ENCODE data around the gene PRSS53.

PRSS53 gene

GRCh38 chr16:31093132-31093703 lies 4.5 kb upstream of the PRSS53 start:
- Histone ChIP-seq H3K36me3 (ENCODE audit: control insufficient read depth, insufficient read depth, low read length) (peaks cover 16% of the 10 kb centered on the region), H3K9me3 (ENCODE audit: control insufficient read depth, low read length) (no peaks in the 10 kb centered on the region), H3K4me3 (ENCODE audit: insufficient read depth, low read depth, low read length, poor library complexity, severe bottlenecking) (no peak overlapping the region), H3K4me1 (ENCODE audit: control insufficient read depth, insufficient read depth, low read length, poor library complexity, severe bottlenecking) (peaks cover 8% of the 10 kb centered on the region), H3K27me3 (replicated peaks; ENCODE audit: control insufficient read depth, insufficient read depth, low read length, poor library complexity, severe bottlenecking) (no peaks in the 10 kb centered on the region), H3K27ac (ENCODE audit: insufficient read depth, low read length, poor library complexity, severe bottlenecking) (no peak overlapping the region)
- no peak for DNase-seq

GRCh38 chr16:31092330-31092729 lies 3.6 kb upstream of the PRSS53 start:
- Histone ChIP-seq H3K4me1 (ENCODE audit: control insufficient read depth, insufficient read depth, low read length, poor library complexity, severe bottlenecking) (peaks cover 8% of the 10 kb centered on the region), H3K4me3 (ENCODE audit: insufficient read depth, low read depth, low read length, poor library complexity, severe bottlenecking) (no peak overlapping the region), H3K9me3 (ENCODE audit: control insufficient read depth, low read length) (no peaks in the 10 kb centered on the region), H3K36me3 (ENCODE audit: control insufficient read depth, insufficient read depth, low read length) (peaks cover 16% of the 10 kb centered on the region), H3K27me3 (replicated peaks; ENCODE audit: control insufficient read depth, insufficient read depth, low read length, poor library complexity, severe bottlenecking) (no peaks in the 10 kb centered on the region), H3K27ac (ENCODE audit: insufficient read depth, low read length, poor library complexity, severe bottlenecking) (no peak overlapping the region)
- DNase-seq: no peak

- Histone ChIP-seq H3K9me3 (ENCODE audit: control insufficient read depth, low read length) (no peaks in the 10 kb centered on the region), H3K27ac (ENCODE audit: insufficient read depth, low read length, poor library complexity, severe bottlenecking) (no peak overlapping the region), H3K4me3 (ENCODE audit: insufficient read depth, low read depth, low read length, poor library complexity, severe bottlenecking) (no peak overlapping the region), H3K4me1 (ENCODE audit: control insufficient read depth, insufficient read depth, low read length, poor library complexity, severe bottlenecking) (peaks cover 8% of the 10 kb centered on the region), H3K36me3 (ENCODE audit: control insufficient read depth, insufficient read depth, low read length) (peaks cover 19% of the 10 kb centered on the region), H3K27me3 (replicated peaks; ENCODE audit: control insufficient read depth, insufficient read depth, low read length, poor library complexity, severe bottlenecking) (no peaks in the 10 kb centered on the region)
- no peak for DNase-seq
These were observed 1.8 kb upstream of the PRSS53 start for GRCh38 chr16:31090540-31090939.

- H3K27ac ChIP-seq (ENCODE audit: insufficient read depth, low read length, poor library complexity, severe bottlenecking): no peak overlapping the region
- H3K4me1 ChIP-seq (ENCODE audit: control insufficient read depth, insufficient read depth, low read length, poor library complexity, severe bottlenecking): peaks cover 8% of the 10 kb centered on the region
- H3K36me3 ChIP-seq (ENCODE audit: control insufficient read depth, insufficient read depth, low read length): peaks cover 22% of the 10 kb centered on the region
- no peaks in the 10 kb centered on the region for H3K9me3 ChIP-seq (ENCODE audit: control insufficient read depth, low read length)
- no peak overlapping the region for H3K4me3 ChIP-seq (ENCODE audit: insufficient read depth, low read depth, low read length, poor library complexity, severe bottlenecking)
- no peak for DNase-seq
- H3K27me3 ChIP-seq (replicated peaks; ENCODE audit: control insufficient read depth, insufficient read depth, low read length, poor library complexity, severe bottlenecking): no peaks in the 10 kb centered on the region
These were observed 456 bp upstream of the PRSS53 start for GRCh38 chr16:31089199-31089598.

GRCh38 chr16:31087971-31088370 lies 772 bp downstream of the PRSS53 start:
- H3K36me3 ChIP-seq (ENCODE audit: control insufficient read depth, insufficient read depth, low read length): peaks cover 26% of the 10 kb centered on the region
- no peaks in the 10 kb centered on the region for H3K9me3 ChIP-seq (ENCODE audit: control insufficient read depth, low read length)
- H3K27ac ChIP-seq (ENCODE audit: insufficient read depth, low read length, poor library complexity, severe bottlenecking): no peak overlapping the region
- no peaks in the 10 kb centered on the region for H3K4me1 ChIP-seq (ENCODE audit: control insufficient read depth, insufficient read depth, low read length, poor library complexity, severe bottlenecking)
- no peak overlapping the region for H3K4me3 ChIP-seq (ENCODE audit: insufficient read depth, low read depth, low read length, poor library complexity, severe bottlenecking)
- no peak for DNase-seq
- no peaks in the 10 kb centered on the region for H3K27me3 ChIP-seq (replicated peaks; ENCODE audit: control insufficient read depth, insufficient read depth, low read length, poor library complexity, severe bottlenecking)

- no peaks in the 10 kb centered on the region for H3K4me1 ChIP-seq (ENCODE audit: control insufficient read depth, insufficient read depth, low read length, poor library complexity, severe bottlenecking)
These were observed 1.3 kb downstream of the PRSS53 start for GRCh38 chr16:31087481-31087880.

GRCh38 chr16:31086629-31086906 lies 2.2 kb downstream of the PRSS53 start:
- H3K9me3 ChIP-seq (ENCODE audit: control insufficient read depth, low read length): no peaks in the 10 kb centered on the region
- H3K27me3 ChIP-seq (replicated peaks; ENCODE audit: control insufficient read depth, insufficient read depth, low read length, poor library complexity, severe bottlenecking): no peaks in the 10 kb centered on the region
- no peak overlapping the region for H3K4me3 ChIP-seq (ENCODE audit: insufficient read depth, low read depth, low read length, poor library complexity, severe bottlenecking)
- DNase-seq: no peak
- H3K36me3 ChIP-seq (ENCODE audit: control insufficient read depth, insufficient read depth, low read length): peaks cover 29% of the 10 kb centered on the region
- no peak overlapping the region for H3K27ac ChIP-seq (ENCODE audit: insufficient read depth, low read length, poor library complexity, severe bottlenecking)
- no peaks in the 10 kb centered on the region for H3K4me1 ChIP-seq (ENCODE audit: control insufficient read depth, insufficient read depth, low read length, poor library complexity, severe bottlenecking)

More at GRCh38 chr16:31087481-31087880, 1.3 kb downstream of the PRSS53 start:
- H3K27ac ChIP-seq (ENCODE audit: insufficient read depth, low read length, poor library complexity, severe bottlenecking): no peak overlapping the region
- no peak for DNase-seq
- H3K36me3 ChIP-seq (ENCODE audit: control insufficient read depth, insufficient read depth, low read length): peaks cover 25% of the 10 kb centered on the region
- no peaks in the 10 kb centered on the region for H3K9me3 ChIP-seq (ENCODE audit: control insufficient read depth, low read length)
- no peaks in the 10 kb centered on the region for H3K27me3 ChIP-seq (replicated peaks; ENCODE audit: control insufficient read depth, insufficient read depth, low read length, poor library complexity, severe bottlenecking)
- H3K4me3 ChIP-seq (ENCODE audit: insufficient read depth, low read depth, low read length, poor library complexity, severe bottlenecking): no peak overlapping the region

GRCh38 chr16:31085873-31086628 lies 2.7 kb downstream of the PRSS53 start:
- peaks cover 28% of the 10 kb centered on the region for H3K36me3 ChIP-seq (ENCODE audit: control insufficient read depth, insufficient read depth, low read length)
- H3K27me3 ChIP-seq (replicated peaks; ENCODE audit: control insufficient read depth, insufficient read depth, low read length, poor library complexity, severe bottlenecking): no peaks in the 10 kb centered on the region
- no peak overlapping the region for H3K27ac ChIP-seq (ENCODE audit: insufficient read depth, low read length, poor library complexity, severe bottlenecking)
- H3K9me3 ChIP-seq (ENCODE audit: control insufficient read depth, low read length): no peaks in the 10 kb centered on the region
- H3K4me3 ChIP-seq (ENCODE audit: insufficient read depth, low read depth, low read length, poor library complexity, severe bottlenecking): no peak overlapping the region
- H3K4me1 ChIP-seq (ENCODE audit: control insufficient read depth, insufficient read depth, low read length, poor library complexity, severe bottlenecking): no peaks in the 10 kb centered on the region
- no peak for DNase-seq

- Histone ChIP-seq H3K27me3 (replicated peaks; ENCODE audit: control insufficient read depth, insufficient read depth, low read length, poor library complexity, severe bottlenecking) (no peaks in the 10 kb centered on the region), H3K4me1 (ENCODE audit: control insufficient read depth, insufficient read depth, low read length, poor library complexity, severe bottlenecking) (no peaks in the 10 kb centered on the region), H3K9me3 (ENCODE audit: control insufficient read depth, low read length) (no peaks in the 10 kb centered on the region), H3K36me3 (ENCODE audit: control insufficient read depth, insufficient read depth, low read length) (peaks cover 28% of the 10 kb centered on the region), H3K27ac (ENCODE audit: insufficient read depth, low read length, poor library complexity, severe bottlenecking) (no peak overlapping the region), H3K4me3 (ENCODE audit: insufficient read depth, low read depth, low read length, poor library complexity, severe bottlenecking) (no peak overlapping the region)
- no peak for DNase-seq
These were observed 3.3 kb downstream of the PRSS53 start for GRCh38 chr16:31085411-31085810.

- peaks cover 28% of the 10 kb centered on the region for H3K36me3 ChIP-seq (ENCODE audit: control insufficient read depth, insufficient read depth, low read length)
These were observed 4.0 kb downstream of the PRSS53 start for GRCh38 chr16:31084584-31085302.

More at GRCh38 chr16:31084584-31085302, 4.0 kb downstream of the PRSS53 start:
- Histone ChIP-seq H3K4me1 (ENCODE audit: control insufficient read depth, insufficient read depth, low read length, poor library complexity, severe bottlenecking) (no peaks in the 10 kb centered on the region), H3K27me3 (replicated peaks; ENCODE audit: control insufficient read depth, insufficient read depth, low read length, poor library complexity, severe bottlenecking) (no peaks in the 10 kb centered on the region), H3K9me3 (ENCODE audit: control insufficient read depth, low read length) (no peaks in the 10 kb centered on the region), H3K27ac (ENCODE audit: insufficient read depth, low read length, poor library complexity, severe bottlenecking) (no peak overlapping the region), H3K4me3 (ENCODE audit: insufficient read depth, low read depth, low read length, poor library complexity, severe bottlenecking) (no peak overlapping the region)
- no peak for DNase-seq

Data from effector memory CD4-positive, alpha-beta T cell (primary cell).